ENCODE results near the gene PDHA1.

Gene PDHA1

GRCh38 chrX:19403696-19404095, 60.0 kb downstream of the PDHA1 start:
- no peaks in the 10 kb centered on the region for H3K4me1 ChIP-seq (ENCODE audit: control insufficient read depth, low read length)
- no peaks in the 10 kb centered on the region for H3K9me3 ChIP-seq (ENCODE audit: control insufficient read depth, insufficient read depth, low read length)
- no peaks in the 10 kb centered on the region for H4K20me1 ChIP-seq (ENCODE audit: control insufficient read depth, insufficient read depth, low read depth, low read length)
- no peaks in the 10 kb centered on the region for H3K9me2 ChIP-seq (replicated peaks; ENCODE audit: control insufficient read depth, low read length)
- H3K79me2 ChIP-seq (ENCODE audit: control insufficient read depth, low read length) = no peaks in the 10 kb centered on the region
- H3K4me3 ChIP-seq (ENCODE audit: low read length) = no peak overlapping the region
- no peak overlapping the region for H3K27ac ChIP-seq (ENCODE audit: low read depth, low read length)
- TF ChIP-seq EZH2phosphoT487 (IDR thresholded peaks at IDR 0.05; ENCODE audit: borderline replicate concordance, low read length) (no peak), CTCF (IDR thresholded peaks at IDR 0.05; ENCODE audit: low read depth, low read length, poor library complexity, severe bottlenecking) (no peak)
- H3K4me2 ChIP-seq (ENCODE audit: low read length) = no peak overlapping the region
- no peaks in the 10 kb centered on the region for H3K27me3 ChIP-seq (ENCODE audit: control insufficient read depth, low read length)
- H3K36me3 ChIP-seq (ENCODE audit: control insufficient read depth, low read length) = no peaks in the 10 kb centered on the region
- no peaks in the 10 kb centered on the region for H3F3A ChIP-seq (ENCODE audit: control insufficient read depth, insufficient read depth)

DNA sequence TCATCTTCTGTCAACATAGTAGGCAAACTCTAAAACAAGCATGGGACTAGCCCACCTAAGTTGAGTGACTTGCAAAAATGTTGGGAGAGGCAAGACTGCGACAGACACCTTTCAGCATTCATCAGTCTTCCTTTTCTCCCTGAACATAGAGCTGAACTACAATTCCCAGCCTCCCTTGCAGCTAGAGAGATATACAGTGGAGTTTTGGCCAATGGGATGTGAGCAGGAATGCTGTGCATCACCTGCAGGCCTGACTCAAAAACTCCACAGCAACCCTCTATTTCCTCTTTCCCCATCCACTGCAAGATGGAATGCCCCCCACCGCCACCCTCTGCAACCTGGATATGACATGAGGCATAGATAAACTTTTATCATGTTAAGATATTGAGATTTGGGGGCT, 66.5 kb downstream of the PDHA1 start:
- no peaks in the 10 kb centered on the region for H4K20me1 ChIP-seq (ENCODE audit: control insufficient read depth, insufficient read depth, low read depth, low read length)
- H3K27ac ChIP-seq (ENCODE audit: low read depth, low read length) = no peak overlapping the region
- TF ChIP-seq CTCF (IDR thresholded peaks at IDR 0.05; ENCODE audit: low read depth, low read length, poor library complexity, severe bottlenecking) = no peak
- no peak for TF ChIP-seq EZH2phosphoT487 (IDR thresholded peaks at IDR 0.05; ENCODE audit: borderline replicate concordance, low read length)
- no peaks in the 10 kb centered on the region for H3K79me2 ChIP-seq (ENCODE audit: control insufficient read depth, low read length)
- no peaks in the 10 kb centered on the region for H3K9me2 ChIP-seq (replicated peaks; ENCODE audit: control insufficient read depth, low read length)
- no peaks in the 10 kb centered on the region for H3K4me1 ChIP-seq (ENCODE audit: control insufficient read depth, low read length)
- no peaks in the 10 kb centered on the region for H3F3A ChIP-seq (ENCODE audit: control insufficient read depth, insufficient read depth)
- H3K27me3 ChIP-seq (ENCODE audit: control insufficient read depth, low read length) = no peaks in the 10 kb centered on the region
- H3K4me2 ChIP-seq (ENCODE audit: low read length) = no peak overlapping the region
- no peaks in the 10 kb centered on the region for H3K9me3 ChIP-seq (ENCODE audit: control insufficient read depth, insufficient read depth, low read length)
- H3K36me3 ChIP-seq (ENCODE audit: control insufficient read depth, low read length) = no peaks in the 10 kb centered on the region
- no peak overlapping the region for H3K4me3 ChIP-seq (ENCODE audit: low read length)
